Brain microvascular endothelial cell (primary cell): ENCODE measurements around the gene HYLS1.

Experiments used
- DNase-seq: peaks from one replicate; pipeline ENCODE4 v3.0.0-alpha.2; 2020
- H3K27ac ChIP-seq: fragments of 250-450 bp; sonication (Bioruptor Pico); 2 replicates; pipeline ENCODE4 v1.5.1; 2020; ENCODE audit warnings: mild to moderate bottlenecking, moderate library complexity
- H3K27me3 ChIP-seq: fragments of 250-450 bp; sonication (Bioruptor Pico); replicated peaks from 2 replicates; pipeline ENCODE4 v1.5.1; 2020; ENCODE audit warnings: mild to moderate bottlenecking
- H3K36me3 ChIP-seq: fragments of 250-450 bp; sonication (Bioruptor Pico); replicated peaks from 2 replicates; pipeline ENCODE4 v1.5.1; 2020; ENCODE audit warnings: mild to moderate bottlenecking
- H3K4me3 ChIP-seq: 2 replicates; pipeline ENCODE4 v1.5.1; 2011; ENCODE audit warnings: low read depth, mild to moderate bottlenecking, control low read depth, low read length, moderate library complexity
- CTCF ChIP-seq: IDR thresholded peaks from 2 replicates; pipeline ENCODE4 v1.5.1; 2011; ENCODE audit warnings: low read depth, mild to moderate bottlenecking, moderate library complexity, low read length, control low read depth, inconsistent platforms; ENCODE audit errors: missing control alignments
- in situ Hi-C: cut with HindIII; loops from 2 replicates; pipeline ENCODE4 v1.10.0; 2017; ENCODE audit warnings: low sequenced_read_pairs, low pct_ligation_motif_present

HYLS1 gene

GRCh38 chr11:125923012-125923579 lies 35.6 kb downstream of the HYLS1 start:
- peak; percentile 62 for DNase-seq
- no peak overlapping the region for H3K27ac ChIP-seq
- no peak overlapping the region for H3K4me3 ChIP-seq
- no peaks in the 10 kb centered on the region for H3K36me3 ChIP-seq
- in situ Hi-C loops = no loop called here
- H3K27me3 ChIP-seq = peaks cover 2% of the 10 kb centered on the region
- peak; percentile 91 for TF ChIP-seq CTCF

- no peak overlapping the region for H3K27ac ChIP-seq
- in situ Hi-C loops = no loop called here
- H3K36me3 ChIP-seq = no peaks in the 10 kb centered on the region
- no peak for TF ChIP-seq CTCF
- H3K4me3 ChIP-seq = no peak overlapping the region
- DNase-seq = no peak
- H3K27me3 ChIP-seq = peaks cover 2% of the 10 kb centered on the region
Measured at GRCh38 chr11:125923633-125924032, 36.2 kb downstream of the HYLS1 start.

- no peak overlapping the region for H3K4me3 ChIP-seq
- in situ Hi-C loops = loop anchor here (25.0 kb wide), 1 partner anchor 263 kb away; no protein-coding TSS in a partner anchor
- no peaks in the 10 kb centered on the region for H3K36me3 ChIP-seq
- peaks cover 2% of the 10 kb centered on the region for H3K27me3 ChIP-seq
- no peak for DNase-seq
- no peak overlapping the region for H3K27ac ChIP-seq
- TF ChIP-seq CTCF = no peak
Measured at GRCh38 chr11:125924384-125925007, 37.0 kb downstream of the HYLS1 start.

GRCh38 chr11:125925247-125925740 lies 37.8 kb downstream of the HYLS1 start:
- Histone ChIP-seq H3K27ac (no peak overlapping the region), H3K36me3 (no peaks in the 10 kb centered on the region), H3K27me3 (peaks cover 2% of the 10 kb centered on the region), H3K4me3 (no peak overlapping the region)
- no peak for DNase-seq
- in situ Hi-C loops = loop anchor here (25.0 kb wide), 1 partner anchor 262 kb away; no protein-coding TSS in a partner anchor
- TF ChIP-seq CTCF = no peak

GRCh38 chr11:125925804-125926203 lies 38.3 kb downstream of the HYLS1 start:
- Histone ChIP-seq H3K4me3 (no peak overlapping the region), H3K27me3 (peaks cover 2% of the 10 kb centered on the region), H3K36me3 (no peaks in the 10 kb centered on the region), H3K27ac (no peak overlapping the region)
- no peak for TF ChIP-seq CTCF
- in situ Hi-C loops = loop anchor here (25.0 kb wide), 1 partner anchor 261 kb away; no protein-coding TSS in a partner anchor
- no peak for DNase-seq

- H3K27ac ChIP-seq = no peak overlapping the region
- in situ Hi-C loops = loop anchor here (25.0 kb wide), 1 partner anchor 261 kb away; no protein-coding TSS in a partner anchor
- peaks cover 2% of the 10 kb centered on the region for H3K27me3 ChIP-seq
- TF ChIP-seq CTCF = no peak
- H3K36me3 ChIP-seq = no peaks in the 10 kb centered on the region
- no peak overlapping the region for H3K4me3 ChIP-seq
- DNase-seq = no peak
Measured at GRCh38 chr11:125926682-125927081, 39.2 kb downstream of the HYLS1 start.
